HCT116 (cell line): ENCODE data around the gene ATP6V1E1.

ENCODE experiments used
- EZH2 ChIP-seq: fragments of 200-600 bp; sonication (generic); IDR thresholded peaks from 2 replicates; pipeline ENCODE4 v1.6.1; 2017; ENCODE audit warnings: antibody characterized with exemption, mixed run types
- EZH2phosphoT487 ChIP-seq: fragments of 200-600 bp; IDR thresholded peaks from 2 replicates; pipeline ENCODE4 v1.6.1; 2018; ENCODE audit warnings: antibody characterized with exemption, borderline replicate concordance
- JUND ChIP-seq: IDR thresholded peaks from 2 replicates; pipeline ENCODE4 v1.6.1; 2012
- POLR2A ChIP-seq: IDR thresholded peaks from 2 replicates; pipeline ENCODE4 v1.7.0; 2011; ENCODE audit warnings: borderline replicate concordance; ENCODE audit not compliant: insufficient read depth, insufficient read length; ENCODE audit errors: extremely low read depth
- YY1 ChIP-seq: IDR thresholded peaks from 2 replicates; pipeline ENCODE4 v1.6.1; 2011; ENCODE audit warnings: low read length, low read depth, moderate library complexity, mild to moderate bottlenecking; ENCODE audit not compliant: insufficient replicate concordance; ENCODE audit errors: extremely low read depth
- TF ChIP-seq, protein P1 (sequence below), 3 experiments: fragments of 200-600 bp in 1 of 3; sonication (generic) in 1 of 3; IDR thresholded peaks in 2 of 3; conservative IDR thresholded peaks in 1 of 3; 2 replicates each; pipeline ENCODE4 v1.5.1; 2012 to 2017; ENCODE audit warnings: low read depth in 2 of 3, low read length in 2 of 3, antibody characterized with exemption in 1 of 3, borderline replicate concordance in 1 of 3, control low read depth in 1 of 3, mild to moderate bottlenecking in 1 of 3, mixed read lengths in 1 of 3, mixed run types in 1 of 3, moderate library complexity in 1 of 3; ENCODE audit not compliant: insufficient read depth in 1 of 3

- TF ChIP-seq JUND (no peak), POLR2A (no peak), EZH2phosphoT487 (no peak), YY1 (no peak), EZH2 (no peak)
- TF ChIP-seq, protein P1, sequence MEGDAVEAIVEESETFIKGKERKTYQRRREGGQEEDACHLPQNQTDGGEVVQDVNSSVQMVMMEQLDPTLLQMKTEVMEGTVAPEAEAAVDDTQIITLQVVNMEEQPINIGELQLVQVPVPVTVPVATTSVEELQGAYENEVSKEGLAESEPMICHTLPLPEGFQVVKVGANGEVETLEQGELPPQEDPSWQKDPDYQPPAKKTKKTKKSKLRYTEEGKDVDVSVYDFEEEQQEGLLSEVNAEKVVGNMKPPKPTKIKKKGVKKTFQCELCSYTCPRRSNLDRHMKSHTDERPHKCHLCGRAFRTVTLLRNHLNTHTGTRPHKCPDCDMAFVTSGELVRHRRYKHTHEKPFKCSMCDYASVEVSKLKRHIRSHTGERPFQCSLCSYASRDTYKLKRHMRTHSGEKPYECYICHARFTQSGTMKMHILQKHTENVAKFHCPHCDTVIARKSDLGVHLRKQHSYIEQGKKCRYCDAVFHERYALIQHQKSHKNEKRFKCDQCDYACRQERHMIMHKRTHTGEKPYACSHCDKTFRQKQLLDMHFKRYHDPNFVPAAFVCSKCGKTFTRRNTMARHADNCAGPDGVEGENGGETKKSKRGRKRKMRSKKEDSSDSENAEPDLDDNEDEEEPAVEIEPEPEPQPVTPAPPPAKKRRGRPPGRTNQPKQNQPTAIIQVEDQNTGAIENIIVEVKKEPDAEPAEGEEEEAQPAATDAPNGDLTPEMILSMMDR (IDR thresholded peaks at IDR 0.05 in 2 of 3, conservative IDR thresholded peaks at IDR 0.05 in 1 of 3; ENCODE audit: borderline replicate concordance in 1 of 3, insufficient read depth in 1 of 3, low read depth in 2 of 3, low read length in 2 of 3), result no peak
These were observed 36.7 kb upstream of the ATP6V1E1 start for GRCh38 chr22:17665248-17665647.
